Activated CD4-positive, alpha-beta T cell treated with anti-CD3 and anti-CD28 coated beads for 24 hours (primary cell): ENCODE measurements around the gene MED13.
A peak's percentile ranks its signal among the peaks of the same experiment; 100 is the strongest.
"Not testable (repeated sequence)": the region's sequence is repeated elsewhere in the genome, so short reads cannot be mapped to it uniquely, and the experiment has no call there.

ENCODE experiments used
- DNase-seq, 2 donors: peaks; one replicate each; pipeline ENCODE4 v3.0.0-alpha.2; 2020; ENCODE audit warnings: low read depth in 2 of 2

MED13 gene

GRCh38 chr17:61907361-61907760 lies 157.7 kb downstream of the MED13 start:
- DNase-seq: no peak

GRCh38 chr17:61904094-61904710 lies 160.9 kb downstream of the MED13 start:
- peak in 1 of 2 donors; percentile 4 for DNase-seq

- DNase-seq: no peak
Measured at GRCh38 chr17:61903251-61903650, 161.8 kb downstream of the MED13 start.

- no peak for DNase-seq
Measured at GRCh38 chr17:61897548-61898180, 167.4 kb downstream of the MED13 start.

GRCh38 chr17:61895391-61895790 lies 169.7 kb downstream of the MED13 start:
- no peak for DNase-seq

GRCh38 chr17:61894310-61894709 lies 170.8 kb downstream of the MED13 start:
- DNase-seq: not testable (repeated sequence)
